HG03095 (cell line): ENCODE data around the gene CYB561A3.
A peak's percentile ranks its signal among the peaks of the same experiment; 100 is the strongest.
"Not testable (repeated sequence)": the region's sequence is repeated elsewhere in the genome, so short reads cannot be mapped to it uniquely, and the experiment has no call there.

ENCODE experiments used
- ATAC-seq: cut with Tn5 transposase; IDR thresholded peaks from one replicate; pipeline ENCODE4 v1.9.1; 2021; ENCODE audit warnings: moderate library complexity; ENCODE audit not compliant: unreplicated experiment

CYB561A3 gene, protein sequence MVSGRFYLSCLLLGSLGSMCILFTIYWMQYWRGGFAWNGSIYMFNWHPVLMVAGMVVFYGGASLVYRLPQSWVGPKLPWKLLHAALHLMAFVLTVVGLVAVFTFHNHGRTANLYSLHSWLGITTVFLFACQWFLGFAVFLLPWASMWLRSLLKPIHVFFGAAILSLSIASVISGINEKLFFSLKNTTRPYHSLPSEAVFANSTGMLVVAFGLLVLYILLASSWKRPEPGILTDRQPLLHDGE

GRCh38 chr11:61361741-61362541, at the start of gene CYB561A3, which contains the start of gene TMEM138:
TSS of gene CYB561A3 (minus strand) at chr11:61361882. CDS start at chr11:61356713, 5,169 bp downstream.
TSS of gene TMEM138 (plus strand) at chr11:61362374. CDS start at chr11:61364391, 2,017 bp downstream.
- peak; percentile 78 for ATAC-seq

DNA sequence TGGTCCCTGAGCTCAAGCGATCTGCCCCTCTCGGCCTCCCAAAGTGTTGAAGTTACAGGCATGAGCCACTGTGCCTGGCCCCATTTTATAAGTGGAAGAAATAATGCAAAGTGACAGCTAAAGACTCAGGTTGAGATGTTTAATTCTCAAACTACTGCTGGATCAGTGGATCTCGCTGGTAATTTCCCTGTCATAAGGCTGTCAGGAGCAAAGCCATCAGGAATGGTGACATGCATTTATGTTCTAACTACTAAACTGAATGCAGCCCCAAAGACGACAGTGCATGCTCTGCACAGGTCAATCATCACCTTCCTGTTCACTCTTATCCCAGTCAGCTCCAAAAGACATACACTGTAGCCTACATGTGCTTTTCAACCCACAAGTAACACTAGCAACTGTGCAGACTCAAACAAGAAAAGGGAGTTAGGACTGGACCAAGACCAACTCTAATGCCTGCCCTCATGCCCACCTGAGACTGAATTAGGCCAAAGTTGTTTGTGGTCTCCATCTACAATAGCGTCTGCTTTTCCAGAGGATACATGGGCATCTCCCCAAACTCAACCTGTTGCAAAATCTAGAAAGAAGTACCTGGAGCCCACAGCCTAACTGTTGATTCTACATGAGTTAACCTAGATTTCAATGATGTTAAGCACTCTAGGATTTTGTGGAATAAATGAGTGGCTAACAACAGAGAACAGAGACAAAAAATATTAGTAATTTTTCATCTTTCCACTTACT, 45.5 kb upstream of the CYB561A3 start:
- ATAC-seq, result no peak

DNA sequence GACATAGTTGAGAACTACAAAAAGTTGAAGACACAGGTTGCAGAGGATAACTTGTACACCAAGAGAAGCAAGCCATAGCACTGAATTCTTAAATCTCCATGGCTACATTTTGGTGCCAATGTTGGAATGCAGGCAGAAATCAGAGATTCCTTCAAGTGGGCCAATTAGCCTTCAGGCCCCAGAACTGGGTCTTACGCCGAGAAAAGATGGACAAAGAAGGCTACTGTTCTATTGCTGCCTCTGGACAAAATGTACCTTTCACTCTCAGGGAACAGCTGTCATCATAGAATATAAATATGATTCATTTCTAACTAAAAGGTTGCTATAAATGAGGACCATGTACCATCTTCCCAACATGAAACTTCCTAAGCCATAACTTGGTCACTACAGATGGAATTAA, 44.4 kb upstream of the CYB561A3 start:
- no peak for ATAC-seq

- ATAC-seq, result no peak
These were observed 43.0 kb upstream of the CYB561A3 start for GRCh38 chr11:61404641-61405040.

DNA sequence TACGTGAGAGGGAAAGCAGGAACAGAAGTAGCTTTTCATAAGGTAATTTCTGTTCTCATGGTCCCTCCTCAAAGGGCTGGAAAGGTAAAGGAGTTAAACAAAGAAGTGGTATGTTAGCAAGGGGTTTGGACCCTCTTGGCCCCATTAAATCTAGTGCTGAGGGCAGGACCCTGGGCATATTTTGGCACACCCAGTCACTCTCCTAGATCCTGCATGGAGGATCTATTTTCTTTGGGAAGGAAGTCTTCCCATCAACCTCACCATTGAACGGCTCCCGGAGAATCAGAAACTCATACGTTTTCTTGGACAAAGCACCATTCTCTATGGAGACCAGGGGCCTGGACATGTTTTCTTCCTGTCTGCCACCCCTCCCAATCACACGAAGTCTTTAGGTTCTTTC, 42.4 kb upstream of the CYB561A3 start:
- no peak for ATAC-seq

GRCh38 chr11:61403658-61404057, 42.0 kb upstream of the CYB561A3 start:
- no peak for ATAC-seq

DNA sequence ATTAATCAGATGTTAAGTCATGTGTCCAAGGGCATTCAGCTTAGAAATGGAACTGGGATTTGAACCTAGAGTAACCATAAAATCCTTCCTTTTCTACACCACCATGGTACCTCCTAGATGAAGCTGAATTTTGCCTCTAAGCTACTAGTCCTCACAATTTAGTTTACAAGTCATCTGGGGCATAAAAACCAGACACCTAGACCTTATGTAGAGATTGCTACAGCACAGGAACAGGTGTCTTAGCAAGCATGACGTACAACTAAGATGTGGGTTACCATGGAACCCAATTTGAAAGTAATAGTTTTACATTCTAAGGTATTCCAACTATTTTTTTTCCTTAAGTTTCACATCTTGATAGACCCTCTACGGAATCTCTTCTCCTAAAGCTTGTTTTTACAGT, 39.9 kb upstream of the CYB561A3 start:
- no peak for ATAC-seq

- ATAC-seq, result no peak
These were observed 39.5 kb upstream of the CYB561A3 start for GRCh38 chr11:61401173-61401572.

GRCh38 chr11:61392981-61393595, 31.4 kb upstream of the CYB561A3 start:
- ATAC-seq, result no peak

- ATAC-seq, result no peak
These were observed 28.5 kb upstream of the CYB561A3 start for GRCh38 chr11:61390161-61390560.

- no peak for ATAC-seq
These were observed 22.9 kb upstream of the CYB561A3 start for GRCh38 chr11:61384271-61385242.

GRCh38 chr11:61383859-61384258, 22.2 kb upstream of the CYB561A3 start:
- not testable (repeated sequence) for ATAC-seq

- ATAC-seq, result no peak
These were observed 19.2 kb upstream of the CYB561A3 start for GRCh38 chr11:61380884-61381283.

DNA sequence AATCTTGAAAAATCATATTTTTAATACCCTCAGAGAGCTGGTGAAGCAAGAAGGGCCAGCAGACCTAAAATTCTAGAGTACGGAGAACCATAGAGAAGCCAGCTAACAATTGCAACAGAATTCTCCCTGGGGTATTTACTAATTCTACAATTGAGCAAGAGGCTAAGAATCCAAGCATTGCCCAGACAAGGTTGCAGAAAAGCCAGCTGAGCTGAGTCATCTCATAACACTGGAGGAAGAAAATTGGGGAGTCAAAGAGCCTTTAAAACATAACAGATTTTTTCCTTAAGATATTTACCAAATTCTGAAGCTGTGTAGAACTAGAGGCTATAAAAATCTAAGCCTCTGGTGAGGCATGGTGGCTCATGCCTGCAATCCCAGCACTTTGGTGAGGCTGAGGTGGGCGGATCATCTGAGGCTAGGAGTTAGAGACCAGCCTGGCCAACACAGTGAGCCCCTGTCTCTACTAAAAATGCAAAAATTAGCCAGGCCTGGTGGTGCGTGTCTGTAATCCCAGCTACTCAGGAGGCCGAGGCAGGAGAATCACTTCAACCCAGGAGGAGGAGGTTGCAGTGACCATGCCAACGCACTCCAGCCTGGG, 17.1 kb upstream of the CYB561A3 start:
- ATAC-seq, result no peak

DNA sequence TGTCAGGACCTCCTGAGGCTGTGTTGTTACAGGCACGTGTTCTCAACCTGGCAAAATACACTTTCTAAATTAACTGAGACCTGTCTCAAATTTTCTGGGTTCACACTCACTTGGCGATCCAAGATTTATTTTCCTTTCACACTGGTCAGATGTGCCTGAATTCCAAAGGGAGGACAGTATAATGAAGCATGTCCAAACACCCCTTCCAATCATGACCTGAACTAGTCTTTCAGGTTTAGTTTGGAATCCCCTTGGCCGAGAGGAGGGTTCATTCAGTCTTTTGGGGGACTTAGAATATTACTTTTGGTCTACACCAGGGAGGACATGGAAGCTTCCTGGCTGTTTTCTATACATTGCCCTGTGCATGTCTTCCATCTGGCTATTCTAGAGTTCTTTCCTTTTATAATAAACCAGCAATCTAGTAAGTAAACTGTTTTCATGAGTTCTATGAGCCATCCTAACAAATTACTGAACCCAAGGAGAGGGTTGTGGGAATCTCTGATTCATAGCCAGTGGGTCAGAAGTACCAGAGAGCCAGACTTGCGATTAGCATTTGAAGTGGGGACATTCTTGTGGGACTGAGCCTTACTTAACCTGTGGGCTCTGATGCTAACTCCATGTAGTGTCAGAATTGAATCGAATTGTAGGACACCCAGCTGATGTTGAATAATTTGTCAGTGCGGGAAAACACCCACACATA, 15.9 kb upstream of the CYB561A3 start:
- no peak for ATAC-seq

DNA sequence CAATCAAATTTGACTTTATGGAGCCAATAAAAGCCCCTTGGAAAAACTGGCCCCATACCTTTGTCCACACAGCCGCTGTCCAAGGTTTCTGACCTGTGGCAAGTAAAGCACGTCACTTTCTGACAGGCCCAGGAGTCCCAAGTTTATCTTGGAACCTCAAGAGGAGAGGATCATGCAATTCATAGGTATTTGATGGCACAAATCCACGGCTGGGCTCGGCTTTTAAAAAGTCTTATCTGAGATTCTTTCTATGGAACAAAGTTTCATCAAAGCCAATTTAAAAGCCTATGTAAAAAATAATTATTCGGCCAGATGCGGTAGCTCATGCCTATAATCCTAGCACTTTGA, 14.1 kb upstream of the CYB561A3 start:
- ATAC-seq, result no peak

- no peak for ATAC-seq
These were observed 11.2 kb upstream of the CYB561A3 start for GRCh38 chr11:61372659-61373420.

GRCh38 chr11:61370349-61371005, 8.8 kb upstream of the CYB561A3 start:
- ATAC-seq, result no peak
